ENCODE results near the gene FYN. TPM values are rescaled to one million over a fixed set of nuclear protein-coding genes. Genes with fewer than 3 reads are reported as not detected.
A peak's percentile ranks its signal among the peaks of the same experiment; 100 is the strongest.

The FYN gene
- total RNA-seq, 1 donor from 2014 or later: 319 TPM

DNA sequence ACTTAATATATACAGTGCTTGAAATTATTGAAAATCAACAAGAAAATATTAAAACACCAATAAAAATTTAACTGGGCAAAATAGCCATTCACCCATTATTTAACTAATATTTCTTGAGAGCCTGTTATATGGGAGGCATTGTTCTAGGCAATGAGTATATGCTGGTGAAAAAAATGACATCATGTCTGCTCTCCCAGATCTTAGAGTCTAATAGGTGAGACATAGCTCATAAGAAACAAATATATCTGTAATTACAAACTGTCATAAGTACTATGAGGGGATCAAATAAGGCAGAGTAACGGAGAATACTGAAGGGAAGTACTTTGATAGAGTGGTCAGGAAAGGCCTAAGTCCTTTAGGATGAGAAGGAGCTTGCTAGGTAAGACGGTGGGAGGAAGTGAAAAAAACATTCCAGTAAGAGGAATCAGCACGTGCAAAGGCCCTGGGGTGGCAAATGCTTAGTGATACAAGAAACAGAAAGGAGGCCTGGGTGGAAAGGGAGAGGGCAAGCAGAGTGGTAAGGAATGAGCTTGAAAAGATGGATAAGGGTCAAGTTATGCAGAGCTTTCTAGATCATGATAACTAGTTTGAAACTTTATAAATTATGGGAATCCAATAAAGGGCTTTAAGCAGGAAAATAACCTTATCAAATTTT lies 12.2 kb upstream of the FYN start:
- DNase-seq (ENCODE audit: low spot score in 2 of 2) (no peak), FAIRE-seq (no peak)

DNA sequence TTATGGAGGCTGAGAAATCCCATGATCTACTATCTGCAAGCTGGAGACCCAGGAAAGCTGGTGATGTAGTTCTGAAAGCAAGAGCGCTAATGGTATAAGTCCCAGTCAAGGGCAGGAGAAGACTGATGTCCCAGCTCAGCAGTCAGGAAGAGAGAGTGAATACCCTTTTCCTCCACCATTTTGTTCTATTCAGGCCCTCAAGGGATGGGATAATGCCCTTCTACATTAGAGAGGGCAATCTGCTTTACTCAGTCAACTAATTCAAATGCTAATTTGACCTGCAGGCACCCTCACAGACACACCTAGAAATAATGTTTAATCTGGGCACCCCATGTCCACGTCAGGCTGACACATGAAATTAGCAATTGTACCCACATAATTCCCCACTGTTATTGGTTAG lies 10.8 kb upstream of the FYN start:
- no peak for DNase-seq (ENCODE audit: low spot score in 2 of 2)
- FAIRE-seq: no peak

DNA sequence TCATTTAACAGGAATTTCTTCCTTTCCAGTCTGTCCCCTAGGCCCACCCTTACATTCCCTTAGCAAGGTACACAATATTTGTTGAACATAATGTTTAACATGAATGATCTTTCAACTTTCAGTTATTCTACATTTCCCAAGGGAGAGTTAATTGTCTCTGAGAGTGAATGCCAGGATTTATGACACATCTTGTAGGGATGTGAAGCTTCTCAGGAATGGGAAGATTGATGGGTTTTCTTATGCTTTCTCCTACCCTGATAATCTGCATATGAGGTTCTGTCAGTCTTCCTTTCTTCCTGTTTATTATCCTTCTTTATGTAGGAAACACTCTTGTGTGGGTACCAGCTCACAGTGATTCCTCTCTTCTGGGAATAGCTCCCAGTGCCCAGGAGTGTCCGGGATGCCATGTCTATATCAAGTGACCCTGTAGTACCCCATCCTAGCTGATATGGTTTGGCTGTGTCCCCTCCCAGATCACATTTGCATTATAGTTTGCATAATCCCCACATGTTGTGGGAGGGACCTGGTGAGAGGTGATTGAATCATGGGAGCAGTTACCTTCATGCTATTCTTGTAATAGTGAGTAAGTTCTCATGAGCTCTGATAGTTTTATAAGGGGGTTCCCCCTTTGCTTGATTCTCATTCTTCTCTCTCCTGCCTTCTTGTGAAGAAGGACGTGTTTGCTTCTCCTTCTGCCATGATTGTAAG lies 7.1 kb upstream of the FYN start:
- no peak for FAIRE-seq
- DNase-seq (ENCODE audit: low spot score in 2 of 2): no peak

DNA sequence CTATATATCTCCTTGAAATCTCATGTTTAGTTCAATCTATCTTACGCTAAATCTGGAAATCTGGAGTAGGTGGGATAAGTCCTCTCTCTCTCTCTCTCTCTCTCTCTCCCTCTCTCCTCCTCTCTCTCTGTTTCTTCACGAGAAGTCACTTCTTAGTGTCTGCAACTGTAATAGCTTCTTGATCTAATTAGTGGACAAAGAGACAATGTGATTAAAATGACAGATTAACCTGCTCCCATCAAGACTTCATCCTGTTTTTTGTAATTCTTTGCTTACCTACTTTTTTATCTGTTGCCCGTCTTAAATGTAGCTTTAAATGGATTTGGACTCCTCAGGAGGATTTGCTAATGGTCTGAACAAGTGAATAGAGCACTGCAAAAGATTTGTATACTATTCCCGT lies 2.5 kb upstream of the FYN start:
- DNase-seq (ENCODE audit: low spot score in 2 of 2) (no peak), FAIRE-seq (no peak)

DNA sequence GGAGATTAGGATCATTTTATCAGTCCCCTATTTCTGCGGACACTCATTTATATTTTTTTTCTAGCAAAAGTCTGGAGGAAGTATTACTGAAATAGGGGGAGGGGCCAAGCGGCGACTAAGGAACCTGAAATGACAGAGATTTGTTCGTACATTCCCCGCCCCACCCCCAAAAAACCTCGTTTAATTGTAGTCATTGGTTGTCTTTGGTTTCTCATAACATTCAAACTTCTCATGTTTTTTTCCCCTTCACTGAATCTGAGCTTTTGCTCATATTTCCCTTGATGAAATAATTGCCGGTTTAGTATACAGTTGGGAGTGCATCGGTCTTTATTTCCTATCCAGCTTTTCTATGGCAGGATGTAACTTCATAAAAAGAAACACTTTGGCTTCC lies 768 bp upstream of the FYN start:
- FAIRE-seq: no peak
- peak in 1 of 2 donors; percentile 14 for DNase-seq (ENCODE audit: low spot score in 2 of 2)

DNA sequence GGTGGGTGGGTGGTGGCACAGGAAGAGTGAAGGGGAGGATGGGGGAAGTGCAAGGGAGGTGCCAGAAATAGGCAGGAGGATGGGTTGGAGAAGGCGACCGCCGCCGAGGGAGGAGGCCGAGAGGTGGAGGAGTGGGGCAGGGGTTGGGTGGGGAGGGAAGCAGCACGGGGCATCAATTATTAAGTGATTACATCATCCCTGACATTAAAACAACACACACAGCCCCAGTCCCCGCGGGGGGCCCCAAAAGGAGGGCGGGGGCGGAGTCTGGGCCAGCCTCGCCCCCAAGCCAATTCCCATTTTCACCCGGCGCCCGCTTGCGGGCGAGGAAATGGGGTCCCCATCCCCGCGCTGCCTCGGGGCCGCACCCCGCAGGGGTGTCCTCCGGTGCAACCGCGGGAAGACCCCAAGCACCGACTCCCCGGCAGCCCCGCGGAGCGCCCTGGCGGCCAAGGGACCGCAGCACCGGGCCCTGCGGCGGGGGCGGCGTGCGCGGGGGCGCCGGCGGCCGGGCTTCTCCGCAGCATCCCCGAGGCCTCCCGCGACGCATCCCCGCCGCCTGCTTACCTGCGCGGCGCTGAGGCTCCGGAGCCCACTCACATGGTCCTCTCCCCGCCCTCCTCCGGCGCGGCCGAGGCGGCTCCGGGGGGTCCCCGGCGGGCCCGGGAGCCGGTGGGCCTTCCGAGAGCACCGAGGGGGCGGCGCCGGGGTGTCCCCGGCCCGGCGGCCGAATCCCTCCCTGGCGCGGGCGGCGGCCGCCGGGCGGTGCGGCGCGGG lies 663 bp downstream of the FYN start:
- DNase-seq (ENCODE audit: low spot score in 2 of 2): peak; percentile 44 to 48
- no peak for FAIRE-seq

DNA sequence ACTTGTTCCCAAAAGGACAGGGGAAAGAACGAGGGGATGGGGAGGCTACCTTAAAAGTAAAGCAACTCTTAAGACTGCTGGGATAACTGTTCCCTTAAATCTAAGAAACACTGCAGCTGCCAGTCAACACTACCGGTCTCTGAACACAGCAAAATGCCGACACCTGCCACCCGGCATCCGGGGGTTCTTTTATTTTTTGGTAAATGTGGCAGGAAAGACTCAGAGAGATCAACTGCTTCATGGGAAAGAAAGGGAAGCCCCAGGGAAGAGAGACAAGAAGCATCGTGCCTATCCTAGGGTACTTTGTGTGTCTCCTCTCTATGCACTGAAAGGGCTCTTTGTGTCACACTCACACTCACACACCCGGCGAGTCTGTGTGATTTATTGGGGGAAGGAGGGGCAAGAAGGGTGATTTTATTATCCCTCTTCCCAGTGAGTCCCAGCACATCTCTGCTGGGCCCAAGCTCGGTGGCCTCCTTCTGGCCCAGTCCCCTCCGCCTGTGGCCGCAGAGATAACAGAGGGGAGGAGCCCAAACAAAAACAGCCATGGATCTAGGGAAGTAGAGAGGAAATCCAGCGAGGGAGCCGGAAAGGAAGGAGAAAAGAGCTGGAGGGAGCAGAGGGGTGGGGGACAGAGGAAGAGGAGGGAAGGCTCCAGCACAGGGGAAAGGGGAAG lies 1.4 kb downstream of the FYN start:
- FAIRE-seq: no peak

DNA sequence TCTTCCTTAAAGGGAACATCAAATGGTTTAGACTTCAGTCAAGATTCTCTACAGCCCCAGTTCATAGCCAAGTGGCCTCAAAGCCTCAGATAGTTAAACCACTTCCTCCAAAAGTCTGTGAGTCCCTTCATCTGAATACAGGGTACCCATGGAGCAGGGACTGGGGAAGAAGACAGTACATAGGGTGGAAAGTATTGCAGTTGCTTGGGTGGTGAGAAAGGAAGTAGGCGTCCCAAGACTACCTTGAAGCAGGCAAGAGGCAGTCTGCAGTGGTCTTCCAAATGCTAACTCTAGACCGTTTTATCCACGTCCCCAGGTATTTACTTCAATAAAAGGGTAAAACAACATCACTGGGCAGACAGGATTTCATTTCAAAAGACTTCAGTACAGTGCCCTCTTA lies 2.0 kb downstream of the FYN start:
- FAIRE-seq: no peak
- no peak for DNase-seq (ENCODE audit: low spot score in 2 of 2)

More for the DNA sequence above, 1.4 kb downstream of the FYN start:
- DNase-seq (ENCODE audit: low spot score in 2 of 2): peak; percentile 49 to 64

DNA sequence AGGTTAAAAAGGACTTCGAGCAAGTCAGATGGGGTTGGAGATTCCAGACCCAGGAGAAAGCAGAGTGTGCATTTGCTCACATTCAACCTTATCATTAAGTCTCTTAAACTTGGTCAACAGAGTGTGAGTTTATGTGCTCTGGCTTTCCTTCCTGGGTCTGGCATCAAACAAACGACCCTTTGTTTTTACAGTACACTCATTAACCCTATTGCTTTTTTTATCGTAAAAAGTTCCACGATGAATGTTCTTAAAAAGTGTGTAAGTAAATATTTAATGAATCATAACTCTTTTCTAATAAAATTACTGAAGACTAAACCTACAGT lies 2.5 kb downstream of the FYN start:
- FAIRE-seq (no peak), DNase-seq (ENCODE audit: low spot score in 2 of 2) (no peak)

DNA sequence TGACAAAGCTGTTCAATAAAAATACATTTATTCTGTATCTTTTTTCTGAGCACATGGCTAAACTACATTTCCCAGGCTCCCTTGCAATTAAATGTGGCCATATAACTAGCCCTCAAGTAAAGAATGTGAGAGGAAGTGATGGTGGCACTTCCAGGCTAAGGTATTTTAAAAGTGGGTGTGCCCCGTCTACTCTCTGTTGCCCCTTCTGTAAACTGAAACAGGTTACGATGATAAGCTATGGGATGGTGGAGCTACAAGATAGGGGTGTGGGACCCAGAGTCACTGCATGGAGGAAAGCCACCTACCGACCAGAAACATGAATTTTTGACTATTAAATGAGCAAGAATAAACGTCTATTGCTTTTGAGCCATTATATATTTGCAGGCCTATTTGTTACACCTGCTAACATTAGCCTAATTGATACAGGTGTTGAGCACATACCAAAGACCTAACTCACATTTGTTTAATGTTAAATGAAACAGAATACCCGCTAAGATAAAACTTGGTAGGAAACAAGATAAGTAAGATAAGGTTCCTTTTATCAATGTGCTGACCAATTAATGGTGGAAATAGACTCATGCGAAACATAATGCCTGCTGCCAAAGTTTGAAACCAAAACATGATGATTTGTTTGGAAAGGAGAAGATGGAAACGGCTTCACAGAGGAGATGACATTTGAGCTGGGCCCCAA lies 3.1 kb downstream of the FYN start:
- no peak for DNase-seq (ENCODE audit: low spot score in 2 of 2)
- no peak for FAIRE-seq

DNA sequence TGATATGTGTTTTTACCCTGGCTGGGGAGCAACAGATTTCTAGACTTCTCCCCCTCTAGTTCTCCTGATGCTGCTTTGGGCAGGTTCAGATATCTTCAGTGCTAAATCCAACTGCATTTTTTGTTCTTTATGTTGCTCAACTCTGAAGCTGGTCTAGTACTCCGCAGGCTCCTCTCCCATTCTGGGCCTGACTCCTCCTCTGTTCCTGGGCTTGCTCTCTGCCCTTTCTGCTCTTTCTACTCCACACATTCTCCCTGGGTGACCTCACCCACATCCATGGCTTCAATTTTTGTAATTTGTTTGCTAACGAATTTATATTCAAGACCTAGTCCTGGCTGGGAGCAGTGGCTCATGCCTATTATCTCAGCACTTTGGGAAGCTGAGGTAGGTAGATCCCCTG lies 6.4 kb downstream of the FYN start:
- FAIRE-seq: no peak
- no peak for DNase-seq (ENCODE audit: low spot score in 2 of 2)

DNA sequence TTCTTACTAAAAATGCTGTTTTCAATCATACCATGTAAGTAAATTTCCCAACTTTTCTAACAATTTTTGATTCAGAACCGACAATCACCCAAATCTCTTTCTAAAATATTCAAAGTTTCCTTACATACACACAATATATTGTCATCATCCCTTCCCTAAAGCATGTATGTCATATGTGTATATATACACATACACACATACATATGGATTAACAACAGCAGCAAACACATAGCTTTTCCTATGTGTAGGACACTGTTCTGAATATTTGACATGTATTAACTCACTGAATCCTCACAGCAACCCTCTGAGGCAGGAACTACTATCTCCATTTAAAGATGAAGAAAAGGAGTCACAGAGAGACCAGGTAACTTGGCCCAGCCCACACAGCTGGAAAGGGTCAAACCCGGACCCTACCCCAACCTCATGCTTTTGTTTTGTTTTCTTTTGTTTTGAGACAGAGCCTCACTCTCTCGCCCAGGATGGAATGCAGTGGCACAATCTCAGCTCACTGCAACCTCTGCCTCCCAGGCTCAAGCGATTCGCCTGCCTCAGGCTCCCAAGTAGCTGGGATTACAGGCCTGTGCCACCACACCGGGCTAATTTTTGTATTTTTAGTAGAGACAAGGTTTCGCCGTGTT lies 7.2 kb downstream of the FYN start:
- DNase-seq (ENCODE audit: low spot score in 2 of 2) (no peak), FAIRE-seq (no peak)

DNA sequence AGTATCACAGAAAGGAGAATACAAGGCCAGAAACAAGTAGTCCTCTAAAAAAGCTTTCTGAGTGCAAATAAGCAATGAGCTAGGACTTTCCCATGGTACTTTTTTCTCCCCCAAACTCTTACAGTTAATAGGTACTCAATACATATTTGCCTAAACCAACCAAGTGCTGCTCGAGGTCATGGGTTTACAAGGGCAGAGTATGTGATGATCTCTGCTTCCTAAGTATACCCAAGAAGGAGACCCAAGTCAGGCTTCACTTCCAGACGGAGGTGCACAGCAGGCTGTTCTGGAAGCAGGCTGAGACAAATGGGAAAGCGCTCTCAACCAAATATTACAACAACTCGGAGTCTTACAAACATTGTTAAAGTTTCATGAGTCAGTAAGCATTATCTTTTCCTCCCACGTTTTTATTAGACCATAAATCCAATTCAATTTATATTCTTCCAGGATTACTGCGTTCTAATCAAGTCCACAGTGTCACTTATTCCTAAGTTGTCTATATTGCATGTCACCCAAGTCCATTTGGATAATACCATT lies 8.1 kb downstream of the FYN start:
- FAIRE-seq: no peak
- DNase-seq (ENCODE audit: low spot score in 2 of 2): no peak

DNA sequence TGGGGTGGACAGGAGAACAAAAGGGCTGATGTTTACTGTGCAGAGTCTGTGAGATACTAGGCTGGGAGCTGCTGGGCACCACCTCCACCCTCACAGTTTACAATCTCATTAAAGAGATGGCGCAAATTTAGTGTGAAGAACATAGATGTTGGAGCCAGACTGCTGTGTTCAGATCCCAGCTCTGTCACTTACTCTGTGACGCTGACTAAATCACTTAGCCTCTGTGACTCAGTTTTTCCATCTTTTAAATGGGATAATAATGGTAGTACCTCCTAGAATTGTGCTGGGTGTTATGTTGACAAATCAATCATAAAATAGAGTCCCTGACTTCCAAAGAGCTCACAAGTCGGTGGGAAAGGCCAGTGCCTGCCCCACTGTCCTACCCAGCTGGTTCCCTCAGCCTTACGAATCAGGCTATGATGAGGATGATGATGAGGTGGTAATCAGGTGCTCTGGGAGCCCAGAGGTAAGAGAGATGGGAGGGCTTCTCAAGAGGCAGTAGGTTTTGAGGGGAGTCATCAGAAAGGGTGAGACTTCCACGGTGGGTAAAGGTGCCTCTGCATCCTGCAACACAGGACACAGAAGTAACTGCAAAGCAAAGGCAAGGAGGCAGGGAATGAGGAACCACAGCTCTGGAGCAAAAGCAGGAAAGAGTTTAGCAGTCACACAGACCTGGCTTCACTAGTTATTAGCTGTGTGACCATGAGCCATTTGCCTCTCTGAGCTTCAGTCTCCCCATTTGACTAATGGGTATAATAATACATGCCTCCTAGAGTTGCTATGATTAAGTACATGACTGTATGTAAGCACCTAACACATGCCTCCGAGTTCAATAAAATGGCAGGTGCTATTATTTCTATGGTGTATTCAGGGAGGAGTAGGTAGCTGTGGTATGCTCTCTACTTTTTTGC lies 8.9 kb downstream of the FYN start:
- FAIRE-seq (no peak), DNase-seq (ENCODE audit: low spot score in 2 of 2) (no peak)

DNA sequence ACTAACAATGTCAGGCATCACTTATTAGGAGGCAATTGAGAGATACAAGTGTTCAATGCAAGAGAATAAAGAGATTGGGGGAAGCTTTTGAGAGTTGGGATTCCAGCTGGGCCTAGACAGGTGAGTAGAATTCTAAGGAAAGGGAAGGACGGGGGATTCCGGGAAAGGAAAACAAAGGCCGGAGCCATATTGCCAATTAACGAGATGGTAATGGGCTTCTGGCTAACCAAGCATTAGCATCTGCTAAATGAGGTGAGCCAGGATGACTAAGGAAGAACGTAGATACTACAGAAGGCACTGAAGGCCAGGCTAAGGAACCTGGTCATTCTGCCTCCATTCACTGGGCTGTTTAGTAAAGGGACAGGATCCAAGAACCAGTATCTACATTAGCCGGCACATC lies 10.5 kb downstream of the FYN start:
- no peak for FAIRE-seq
- no peak for DNase-seq (ENCODE audit: low spot score in 2 of 2)

DNA sequence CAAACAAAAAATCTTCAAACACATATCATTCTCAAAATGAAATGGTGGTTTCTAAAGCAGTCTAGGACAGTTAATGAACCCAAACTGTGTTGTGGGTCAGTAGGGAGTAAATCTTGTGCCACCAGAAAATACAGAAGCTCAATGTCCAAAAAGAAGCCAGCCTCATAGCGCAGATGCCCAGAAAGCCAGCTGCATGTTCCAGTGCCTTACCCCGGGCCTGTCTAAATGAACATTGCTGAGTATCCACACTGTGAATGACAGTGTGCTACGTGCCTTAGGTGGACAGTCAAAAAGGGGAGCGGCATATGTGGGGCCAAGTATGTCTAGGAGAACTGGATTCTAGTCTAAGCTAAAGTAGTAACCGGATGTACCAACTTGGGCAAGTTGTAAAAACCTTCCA lies 10.9 kb downstream of the FYN start:
- DNase-seq (ENCODE audit: low spot score in 2 of 2): no peak

DNA sequence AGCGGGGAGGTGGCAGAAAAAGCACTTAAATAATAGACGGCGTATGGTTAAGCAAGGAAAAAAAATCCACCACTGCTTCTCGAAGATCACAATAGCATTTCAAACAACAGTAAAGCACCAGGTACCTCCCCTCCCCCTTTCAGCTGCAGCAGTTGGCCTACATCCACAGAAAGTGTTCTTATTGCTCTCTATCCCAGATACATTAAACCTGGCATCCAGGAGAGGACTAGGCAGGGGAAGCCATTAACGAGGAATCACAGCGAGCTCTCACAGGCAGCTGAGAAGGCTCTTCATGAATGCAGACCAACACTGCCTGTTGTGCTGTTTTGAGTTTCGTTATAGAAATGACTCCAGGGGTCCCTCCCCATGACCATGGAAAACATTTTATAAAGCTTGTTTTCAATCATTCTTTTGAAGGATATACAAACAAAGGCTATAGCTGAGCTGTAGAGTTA lies 11.8 kb downstream of the FYN start:
- FAIRE-seq (no peak), DNase-seq (ENCODE audit: low spot score in 2 of 2) (no peak)

More for the DNA sequence above, 10.9 kb downstream of the FYN start:
- FAIRE-seq: no peak

DNA sequence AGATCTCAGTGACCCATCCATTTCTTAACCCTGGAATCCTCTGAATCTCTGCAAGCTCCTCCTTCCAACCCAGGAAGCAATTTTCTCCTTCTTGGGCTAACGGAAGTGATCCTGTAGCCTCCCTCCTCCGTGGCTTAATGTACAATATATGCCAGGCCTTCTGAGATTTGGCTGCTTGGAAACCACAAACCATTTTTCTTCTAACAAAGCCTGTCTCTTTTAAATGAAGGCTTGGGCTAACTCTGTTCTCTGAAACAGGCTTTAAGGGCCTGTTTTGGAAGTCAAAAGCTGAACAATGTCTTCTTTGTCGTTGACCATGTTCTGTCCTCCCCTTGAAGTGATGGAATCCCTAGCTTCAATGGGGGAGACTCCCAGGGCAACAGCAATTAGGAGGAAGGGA lies 14.9 kb downstream of the FYN start:
- FAIRE-seq (no peak), DNase-seq (ENCODE audit: low spot score in 2 of 2) (peak in 1 of 2 donors; percentile 18)
